MM.1S (cell line): Measurements from ENCODE around the gene LANCL2.

Source experiments
- CTCF ChIP-seq: fragments of 300-600 bp; sonication (generic); IDR thresholded peaks from 2 replicates; pipeline ENCODE4 v1.5.1; 2016; ENCODE audit warnings: antibody characterized with exemption, low read length, mixed read lengths
- EZH2 ChIP-seq: fragments of 300-600 bp; sonication (generic); optimal IDR thresholded peaks from 2 replicates; pipeline ENCODE3; 2017; ENCODE audit warnings: low read depth, mild to moderate bottlenecking, antibody characterized with exemption, low read length, mixed read lengths
- EZH2phosphoT487 ChIP-seq: fragments of 300-600 bp; sonication (generic); IDR thresholded peaks from 2 replicates; pipeline ENCODE4 v1.6.1; 2018; ENCODE audit warnings: antibody characterized with exemption, low read length

- TF ChIP-seq EZH2 = no peak
- no peak for TF ChIP-seq CTCF
- no peak for TF ChIP-seq EZH2phosphoT487
These were observed 45.6 kb downstream of the LANCL2 start for GRCh38 chr7:55410667-55411239.
